ENCODE results near the gene TREML2.

TREML2 gene

DNA sequence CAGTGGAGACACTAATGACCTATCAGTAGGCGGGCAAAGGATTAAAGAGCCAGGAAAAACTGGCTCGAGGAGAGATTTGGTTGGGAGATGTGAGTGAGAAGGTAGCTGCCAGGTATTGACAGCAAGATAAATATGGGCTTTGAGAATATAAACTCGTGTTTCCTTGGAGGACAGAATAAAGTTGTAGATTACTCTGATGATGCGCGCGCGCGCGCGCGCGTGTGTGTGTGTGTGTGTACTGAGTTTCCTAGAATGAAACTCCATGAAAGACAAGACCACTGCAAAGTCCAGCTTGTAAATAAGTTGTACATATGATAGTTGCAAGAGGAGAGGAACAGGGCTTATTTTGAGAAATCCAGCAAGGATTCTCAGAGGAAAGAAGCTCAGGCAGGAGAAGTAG is 24.8 kb downstream of the TREML2 start:
- no peak for DNase-seq

DNA sequence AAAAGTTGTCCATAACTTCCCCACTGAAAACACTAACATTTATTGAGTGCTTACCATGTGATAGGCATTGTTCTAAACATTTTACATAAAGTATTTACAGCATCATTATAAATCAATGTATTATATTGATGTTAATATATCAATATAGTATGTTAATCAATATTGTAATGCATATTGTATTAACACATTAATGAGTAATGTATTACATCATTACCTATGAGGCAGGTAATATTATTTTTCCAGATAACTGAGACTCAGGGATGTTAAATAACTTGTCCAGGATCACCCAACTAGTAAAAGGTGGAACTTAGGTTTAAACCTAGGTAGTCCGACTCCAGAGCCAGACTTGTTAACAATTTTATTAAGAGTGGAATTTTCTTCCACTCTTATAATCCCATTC is 25.9 kb downstream of the TREML2 start:
- DNase-seq = no peak

DNA sequence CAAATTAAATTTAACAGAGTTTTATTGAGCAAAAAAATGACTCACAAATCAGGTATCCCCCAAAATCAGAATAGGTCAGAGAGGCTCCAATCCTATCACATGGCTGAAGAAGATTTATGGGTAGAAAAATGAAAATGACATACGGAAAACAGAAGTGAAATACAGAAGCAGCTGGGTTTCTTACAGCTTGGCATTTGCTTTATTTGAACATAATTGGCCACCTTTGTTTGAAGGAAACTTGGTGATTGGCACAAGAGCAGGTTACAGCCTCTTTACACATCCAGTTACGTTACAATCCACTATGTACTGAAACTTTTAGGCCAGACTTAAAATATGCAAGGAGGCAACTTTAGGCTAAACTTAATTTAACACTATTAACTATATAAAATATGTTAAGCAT is 26.3 kb downstream of the TREML2 start:
- DNase-seq = no peak

DNA sequence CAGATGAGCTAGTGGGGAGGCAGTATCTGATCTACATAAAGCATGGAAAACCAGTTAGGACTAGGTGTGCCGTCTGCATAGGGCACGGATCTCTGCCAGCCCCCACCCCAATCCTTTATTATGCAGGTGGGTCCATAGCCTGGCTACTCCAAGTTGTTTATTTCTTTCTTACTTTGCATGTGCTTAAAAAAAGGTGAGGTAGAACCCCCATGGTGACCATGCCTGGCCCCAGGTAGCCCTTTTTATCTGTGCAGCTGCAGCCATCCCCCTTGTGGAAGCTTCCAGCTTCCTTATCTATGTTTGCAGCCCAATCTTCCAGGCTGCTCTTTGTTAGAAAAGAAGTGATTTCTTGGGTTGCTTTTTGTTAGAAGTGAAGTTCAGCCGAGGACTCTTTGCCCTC is 29.0 kb downstream of the TREML2 start:
- DNase-seq = no peak

DNA sequence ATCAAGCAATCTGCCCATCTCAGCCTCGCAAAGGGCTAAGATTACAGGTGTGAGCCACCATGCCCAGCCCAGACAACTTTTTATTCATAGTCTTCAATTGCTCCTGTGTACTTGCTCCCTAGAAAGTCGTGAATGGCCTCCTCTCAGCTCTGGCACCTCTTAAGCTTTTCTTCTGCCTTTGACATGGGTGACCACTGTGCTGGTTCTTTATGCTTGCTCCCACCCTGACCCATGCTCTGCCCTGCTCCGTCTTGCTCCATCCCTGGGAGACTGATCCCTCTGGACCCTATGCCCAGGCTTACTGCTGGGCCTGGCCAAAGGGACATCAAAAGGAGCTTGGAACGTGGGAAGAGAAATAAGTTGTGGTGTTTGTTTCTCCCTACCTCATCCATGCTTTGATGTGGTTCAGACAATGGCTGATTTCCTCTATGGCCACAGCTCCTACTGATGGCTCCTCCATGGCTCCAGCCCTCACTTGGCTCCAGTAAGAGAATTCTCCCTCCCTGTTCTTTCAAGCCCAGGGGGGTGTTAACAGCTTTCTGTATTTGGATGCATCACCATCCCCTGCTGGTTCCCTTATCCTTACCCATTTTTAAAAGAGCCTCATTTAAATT is 30.3 kb downstream of the TREML2 start:
- DNase-seq = no peak

- no peak for DNase-seq
Observed at GRCh38 chr6:41167173-41167963, 33.6 kb downstream of the TREML2 start.

GRCh38 chr6:41164551-41165120 is 36.3 kb downstream of the TREML2 start:
- no peak for DNase-seq

DNA sequence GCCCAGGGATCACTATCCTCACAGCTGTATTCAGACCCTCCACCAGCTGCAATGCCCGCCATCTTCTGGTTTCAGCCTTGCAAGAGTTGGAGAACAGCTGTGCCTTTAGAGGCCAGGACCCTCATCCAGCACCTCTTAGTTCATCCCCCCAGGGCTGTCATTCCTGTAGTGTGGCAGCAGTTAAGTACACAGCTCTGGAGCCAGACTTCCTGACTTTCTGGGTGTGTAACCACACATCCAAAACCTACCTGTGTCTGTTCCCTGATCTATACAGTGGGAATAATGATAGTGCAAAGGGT is 37.6 kb downstream of the TREML2 start:
- no peak for DNase-seq

- DNase-seq = no peak
Observed at GRCh38 chr6:41162687-41163418, 38.1 kb downstream of the TREML2 start, which contains the start of gene TREM2. TREM2 (minus strand) TSS chr6:41163116; CDS start chr6:41163082, 34 bp downstream.

GRCh38 chr6:41161851-41162552 is 38.9 kb downstream of the TREML2 start:
- peak; percentile 45 for DNase-seq

GRCh38 chr6:41161380-41161779 is 39.6 kb downstream of the TREML2 start:
- no peak for DNase-seq

- DNase-seq = no peak
Observed at GRCh38 chr6:41160933-41161332, 40.0 kb downstream of the TREML2 start.

DNA sequence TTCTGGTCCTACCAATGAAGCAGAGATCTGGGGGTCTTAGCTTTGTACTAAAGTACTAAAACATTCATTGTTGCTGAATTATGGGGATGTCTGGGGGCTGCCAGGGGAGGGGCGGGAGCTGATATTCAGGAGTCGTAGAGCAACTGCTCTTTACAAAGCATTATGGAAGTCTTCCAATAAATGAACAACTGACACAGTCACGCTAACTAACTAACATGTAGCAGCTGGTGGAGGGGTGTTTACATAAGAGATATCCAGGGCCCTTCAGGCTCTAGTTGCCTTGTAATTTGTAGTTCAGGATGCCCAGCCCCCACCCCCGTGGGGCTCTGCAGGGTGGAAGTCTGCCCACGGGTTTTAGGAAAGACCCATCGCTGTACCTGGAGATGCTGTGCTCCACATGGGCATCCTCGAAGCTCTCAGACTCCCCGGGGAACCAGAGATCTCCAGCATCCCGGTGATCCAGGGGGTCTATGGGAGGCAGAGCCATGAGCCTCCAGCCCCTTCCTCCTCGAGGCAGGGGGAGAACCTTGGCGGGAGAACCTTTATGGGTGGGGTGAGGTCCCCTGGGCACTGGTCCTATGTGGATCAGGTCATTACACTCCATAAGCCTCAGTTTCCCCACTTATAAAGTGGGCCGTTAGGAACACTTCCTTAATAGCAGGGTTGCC is 41.4 kb downstream of the TREML2 start:
- no peak for DNase-seq

- no peak for DNase-seq
Observed at GRCh38 chr6:41157323-41157722, 43.6 kb downstream of the TREML2 start.

- DNase-seq = no peak
Observed at GRCh38 chr6:41156771-41157170, 44.2 kb downstream of the TREML2 start.

DNA sequence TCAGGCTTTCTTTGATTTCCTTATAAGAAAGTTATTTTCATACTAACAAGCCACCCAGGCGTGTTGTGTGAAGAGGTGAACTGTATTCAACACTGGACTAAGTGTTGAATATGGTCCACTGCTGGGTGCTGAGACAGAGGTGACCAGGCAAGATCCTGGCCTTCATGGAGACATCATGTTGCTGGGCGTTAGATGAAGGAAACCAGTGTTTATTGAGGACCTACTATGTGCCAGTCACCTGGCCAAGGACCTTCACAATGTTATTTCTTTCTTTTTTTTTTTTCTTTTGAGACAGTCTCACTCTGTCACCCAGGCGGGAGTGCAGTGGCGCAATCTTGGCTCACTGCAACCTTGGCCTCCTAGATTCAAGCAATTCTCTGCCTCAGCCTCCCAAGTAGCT is 44.9 kb downstream of the TREML2 start:
- no peak for DNase-seq

GRCh38 chr6:41155132-41155805 is 45.7 kb downstream of the TREML2 start:
- DNase-seq = no peak

- DNase-seq = no peak
Observed at GRCh38 chr6:41153992-41154625, 46.8 kb downstream of the TREML2 start, which contains the start of gene TREML1. TREML1 (minus strand) TSS chr6:41154347; CDS start chr6:41154288, 59 bp downstream.

DNA sequence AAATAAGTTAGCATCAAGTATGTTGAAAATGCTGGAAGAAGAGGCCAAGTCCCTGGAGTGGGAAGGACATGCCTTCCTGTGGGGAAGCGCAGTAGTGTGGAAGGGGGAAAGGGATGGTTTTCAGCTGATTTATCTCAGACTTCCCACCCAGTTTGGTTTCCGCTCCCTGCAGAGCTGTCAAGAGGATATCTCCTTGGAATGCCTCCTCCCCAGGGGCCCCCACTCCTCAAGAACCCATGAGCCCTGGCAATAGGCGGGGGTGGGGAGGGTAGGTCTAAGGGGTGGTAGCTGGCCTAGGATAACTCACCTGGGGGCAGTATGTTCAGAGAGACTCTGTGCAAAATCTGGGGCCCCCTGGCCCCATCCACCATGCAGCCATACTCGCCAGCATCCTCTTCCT is 47.5 kb downstream of the TREML2 start:
- DNase-seq = no peak

GRCh38 chr6:41150671-41151070 is 50.3 kb downstream of the TREML2 start:
- no peak for DNase-seq

DNA sequence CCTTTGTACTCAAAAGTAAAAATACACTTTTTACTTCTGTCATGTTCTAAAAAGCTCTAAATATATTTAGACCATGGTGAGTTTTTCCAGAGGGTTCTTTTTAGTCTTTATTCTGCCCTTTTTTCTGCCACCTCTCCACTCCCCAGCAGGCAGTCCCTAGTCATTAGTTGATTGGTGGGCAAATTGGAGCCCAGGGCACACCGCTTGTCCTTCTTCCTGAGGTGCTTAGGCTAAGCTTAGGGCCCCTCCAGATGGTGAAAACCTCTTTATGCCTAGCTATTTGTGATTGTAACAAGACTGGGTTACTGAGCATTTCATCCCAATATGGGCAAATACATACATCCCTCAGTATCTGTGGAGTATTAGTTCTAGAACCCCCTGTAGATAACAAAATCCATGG is 53.0 kb downstream of the TREML2 start:
- no peak for DNase-seq

Data from GDM1 (cell line).